SK-N-SH (cell line): ENCODE measurements around the gene KRT28. TPM values are rescaled to one million over a fixed set of nuclear protein-coding genes. Genes with fewer than 3 reads are reported as not detected.
"Not testable (repeated sequence)": the region's sequence is repeated elsewhere in the genome, so short reads cannot be mapped to it uniquely, and the experiment has no call there.

Source experiments
- CTCF ChIA-PET: fragments of 300-600, 350-600 bp; formaldehyde crosslinking; extraction: SDS; loops from one replicate; lab custom pipeline; 2021; lab: Yijun Ruan, JAX
- POLR2A ChIA-PET: fragments of 350-600 bp; sonication (Branson Sonifier 250); formaldehyde crosslinking; extraction: SDS; loops from one replicate; lab custom pipeline; 2020; ENCODE audit warnings: antibody characterized with exemption, inconsistent platforms; lab: Yijun Ruan, JAX
- DNase-seq: peaks from one replicate; pipeline ENCODE4 v3.0.0; 2012
- H2AFZ ChIP-seq: fragments of 200-600 bp; sonication (generic); 2 replicates; pipeline ENCODE4 v1.8.1; 2016; ENCODE audit warnings: antibody characterized with exemption, mild to moderate bottlenecking, low read depth
- H3F3A ChIP-seq: fragments of 200-600 bp; sonication (generic); replicated peaks from 2 replicates; pipeline ENCODE3; 2016; ENCODE audit warnings: antibody characterized with exemption, mild to moderate bottlenecking; ENCODE audit not compliant: insufficient read depth
- H3K27ac ChIP-seq, 2 experiments: fragments of 200-500 bp in 1 of 2; fragments of 200-600 bp in 1 of 2; sonication (Bioruptor generic) in 1 of 2; sonication (generic), shearing (Covaris generic) in 1 of 2; 2 replicates each; pipeline versions ENCODE4 v1.5.1 to v1.6.1; 2014 to 2016; ENCODE audit warnings: low read depth in 2 of 2, inconsistent platforms in 1 of 2, low read length in 1 of 2, mild to moderate bottlenecking in 1 of 2, mixed read lengths in 1 of 2
- H3K27me3 ChIP-seq: fragments of 200-600 bp; sonication (generic), shearing (Covaris generic); 2 replicates; pipeline ENCODE4 v1.6.1; 2016; ENCODE audit warnings: mixed run types; ENCODE audit not compliant: insufficient read depth
- H3K36me3 ChIP-seq, 2 experiments: fragments of 200-500 bp in 1 of 2; fragments of 200-600 bp in 1 of 2; sonication (Bioruptor generic) in 1 of 2; sonication (generic) in 1 of 2; replicated peaks in 1 of 2; 2 replicates each; pipeline versions ENCODE3 to v1.5.1; 2014 to 2016; ENCODE audit warnings: low read length in 1 of 2, mild to moderate bottlenecking in 1 of 2; ENCODE audit not compliant: insufficient read depth in 2 of 2, control insufficient read depth in 1 of 2
- H3K4me1 ChIP-seq, 2 experiments: fragments of 200-500 bp in 1 of 2; fragments of 200-600 bp in 1 of 2; sonication (Bioruptor generic) in 1 of 2; sonication (generic), shearing (Covaris generic) in 1 of 2; 2 replicates each; pipeline versions ENCODE4 v1.5.1 to v1.6.1; 2014 to 2016; ENCODE audit warnings: low read depth in 1 of 2, low read length in 1 of 2, mixed run types in 1 of 2; ENCODE audit not compliant: insufficient read depth in 2 of 2, control insufficient read depth in 1 of 2
- H3K4me2 ChIP-seq: fragments of 200-600 bp; sonication (generic), shearing (Covaris generic); 2 replicates; pipeline ENCODE4 v1.6.1; 2017; ENCODE audit warnings: mixed run types
- H3K4me3 ChIP-seq, 2 experiments: fragments of 200-500 bp in 1 of 2; fragments of 200-600 bp in 1 of 2; sonication (Bioruptor generic) in 1 of 2; sonication (generic), shearing (Covaris generic) in 1 of 2; 2 replicates each; pipeline versions ENCODE4 v1.5.1 to v1.8.1; 2014 to 2016; ENCODE audit warnings: low read depth in 2 of 2, inconsistent platforms in 1 of 2, low read length in 1 of 2, mild to moderate bottlenecking in 1 of 2, mixed read lengths in 1 of 2, moderate library complexity in 1 of 2
- H3K79me2 ChIP-seq: fragments of 200-600 bp; sonication (generic); 2 replicates; pipeline ENCODE4 v1.8.1; 2017; ENCODE audit warnings: mild to moderate bottlenecking; ENCODE audit not compliant: insufficient read depth
- H3K9ac ChIP-seq: fragments of 200-600 bp; sonication (generic); 2 replicates; pipeline ENCODE4 v1.6.1; 2017; ENCODE audit warnings: mixed run types
- H3K9me2 ChIP-seq: fragments of 200-600 bp; sonication (generic); 2 replicates; pipeline ENCODE4 v1.6.1; 2017; ENCODE audit warnings: mixed run types
- H3K9me3 ChIP-seq: fragments of 200-600 bp; sonication (generic); 2 replicates; pipeline ENCODE4 v1.6.1; 2017; ENCODE audit warnings: mixed run types, mild to moderate bottlenecking, moderate library complexity
- H4K20me1 ChIP-seq: fragments of 200-600 bp; sonication (generic); 2 replicates; pipeline ENCODE4 v1.6.1; 2017; ENCODE audit warnings: mild to moderate bottlenecking, mixed run types; ENCODE audit not compliant: insufficient read depth
- CHD2 ChIP-seq: fragments of 150-350 bp; IDR thresholded peaks from 2 replicates; pipeline ENCODE4 v1.6.1; 2018; ENCODE audit warnings: low read length; ENCODE audit not compliant: partially characterized antibody
- EP300 ChIP-seq, 2 experiments: IDR thresholded peaks; 2 replicates each; pipeline versions ENCODE4 v1.4.0 to v1.6.1; 2012; ENCODE audit warnings: borderline replicate concordance in 1 of 2, low read depth in 1 of 2, low read length in 1 of 2
- EZH2phosphoT487 ChIP-seq: fragments of 200-600 bp; sonication (generic); IDR thresholded peaks from 2 replicates; pipeline ENCODE4 v1.6.1; 2017; ENCODE audit warnings: low read depth, mixed run types, mild to moderate bottlenecking, antibody characterized with exemption, moderate library complexity, borderline replicate concordance
- FOSL2 ChIP-seq: IDR thresholded peaks from 2 replicates; pipeline ENCODE4 v1.4.0; 2012; ENCODE audit warnings: low read depth, mild to moderate bottlenecking, moderate library complexity, borderline replicate concordance
- FOXJ3 ChIP-seq: sonication (generic); formaldehyde crosslinking; IDR thresholded peaks from 2 replicates; pipeline ENCODE4 v1.5.1; 2020; ENCODE audit warnings: mild to moderate bottlenecking, missing genetic modification reagents
- IRF3 ChIP-seq: fragments of 150-350 bp; IDR thresholded peaks from 2 replicates; pipeline ENCODE4 v1.6.1; 2016; ENCODE audit warnings: mild to moderate bottlenecking, low read depth, low read length
- JUND ChIP-seq: IDR thresholded peaks from 2 replicates; pipeline ENCODE4 v1.4.0; 2012
- MAX ChIP-seq: IDR thresholded peaks from 2 replicates; pipeline ENCODE4 v1.4.0; 2012; ENCODE audit warnings: low read depth
- POLR2AphosphoS5 ChIP-seq: IDR thresholded peaks from 2 replicates; pipeline ENCODE4 v1.6.1; 2012; ENCODE audit warnings: low read depth, low read length
- SMC3 ChIP-seq: IDR thresholded peaks from 2 replicates; pipeline ENCODE4 v1.6.1; 2012; ENCODE audit warnings: low read depth, low read length, improper control_type of control experiment
- TAF1 ChIP-seq: IDR thresholded peaks from 2 replicates; pipeline ENCODE4 v1.6.1; 2012; ENCODE audit warnings: low read depth, mild to moderate bottlenecking, low read length, moderate library complexity, borderline replicate concordance
- TEAD4 ChIP-seq: IDR thresholded peaks from 2 replicates; pipeline ENCODE4 v1.4.0; 2012; ENCODE audit warnings: mild to moderate bottlenecking, borderline replicate concordance; ENCODE audit not compliant: insufficient read depth
- ZBTB33 ChIP-seq: IDR thresholded peaks from 2 replicates; pipeline ENCODE4 v1.4.0; 2012; ENCODE audit warnings: low read depth, borderline replicate concordance
- WGBS: methylation state at CpG from one replicate; pipeline ENCODE4 v1.1.6; 2017; ENCODE audit warnings: low lambda C conversion rate; 5-methylcytosine and 5-hydroxymethylcytosine counted together
- polyA plus RNA-seq, 3 experiments: library from polyadenylated mRNA; depleted of rRNA; stranded (reverse); fragments of >200 nt; gene quantifications; 2 replicates each; pipeline ENCODE4 v1.2.3, GENCODE V29; 2012

The KRT28 gene
- polyA plus RNA-seq, 1 of the 3 experiments (the other 2 are of a cell fraction): not detected

GRCh38 chr17:40816569-40816968, 16.8 kb upstream of the KRT28 start (continued):
- TF ChIP-seq ZBTB33 (no peak), JUND (no peak), FOXJ3 (CRISPR knock-in tag) (no peak), TEAD4 (no peak), POLR2AphosphoS5 (no peak), TAF1 (no peak), EZH2phosphoT487 (no peak), SMC3 (no peak)
- TF ChIP-seq, all 33 proteins: peak for 0

GRCh38 chr17:40815381-40815780, 15.6 kb upstream of the KRT28 start:
- no peaks in the 10 kb centered on the region for H4K20me1 ChIP-seq
- POLR2A ChIA-PET: no interaction called here
- H3K9me2 ChIP-seq: no peaks in the 10 kb centered on the region
- no peak overlapping the region for H3K9ac ChIP-seq
- no peak for DNase-seq
- no peak overlapping the region for H3K4me2 ChIP-seq
- H3K79me2 ChIP-seq: no peaks in the 10 kb centered on the region; the same call in 1 of the 2 replicates
- TF ChIP-seq FOSL2: no peak
- TF ChIP-seq MAX: no peak
- TF ChIP-seq IRF3: no peak
- TF ChIP-seq EP300 (IDR thresholded peaks at IDR 0.05; ENCODE audit: borderline replicate concordance in 1 of 2, low read depth in 1 of 2, low read length in 1 of 2): no peak
- TF ChIP-seq CHD2: no peak
- no peaks in the 10 kb centered on the region; a peak in 1 of 4 replicates for H3K4me1 ChIP-seq
- H3K9me3 ChIP-seq: no peaks in the 10 kb centered on the region
- H3K27me3 ChIP-seq: peaks cover 10% of the 10 kb centered on the region; the same call in 1 of the 2 replicates
- peaks cover 29% of the 10 kb centered on the region for H3F3A ChIP-seq
- no peak overlapping the region for H2AFZ ChIP-seq
- CTCF ChIA-PET: interaction anchor here (0.8 to 1.8 kb wide), 4 partner anchors 12 to 833 kb away, joined by 4 to 6 read pairs (median 4); no protein-coding TSS in a partner anchor
- peaks cover 12 to 15% of the 10 kb centered on the region in 2 experiments for H3K36me3 ChIP-seq
- WGBS: 26% methylated on average over 1 of the region's 1 CpG
- H3K27ac ChIP-seq: no peak overlapping the region
- H3K4me3 ChIP-seq: no peak overlapping the region

- 20% methylated on average over 3 of the region's 3 CpGs for WGBS
Observed at GRCh38 chr17:40814657-40815056, 14.9 kb upstream of the KRT28 start.

More at GRCh38 chr17:40814657-40815056, 14.9 kb upstream of the KRT28 start:
- H2AFZ ChIP-seq, H3K9ac ChIP-seq, H3K4me3 ChIP-seq, H3K27me3 ChIP-seq, H4K20me1 ChIP-seq, H3K79me2 ChIP-seq, POLR2A ChIA-PET, H3K9me3 ChIP-seq, H3K4me1 ChIP-seq, H3K27ac ChIP-seq, H3K9me2 ChIP-seq, H3K4me2 ChIP-seq, DNase-seq: not testable (repeated sequence)
- Histone ChIP-seq H3K36me3 (peaks cover 12 to 15% of the 10 kb centered on the region in 2 experiments), H3F3A (peaks cover 23% of the 10 kb centered on the region)
- CTCF ChIA-PET: interaction anchor here (0.8 to 1.8 kb wide), 2 partner anchors 12 to 735 kb away, joined by 4 to 6 read pairs; no protein-coding TSS in a partner anchor
